NCI-H69 (cell line): ENCODE data around the gene ATP8B2.
"Not testable (repeated sequence)": the region's sequence is repeated elsewhere in the genome, so short reads cannot be mapped to it uniquely, and the experiment has no call there.

Source experiments
- DNase-seq: peaks from one replicate; lab custom pipeline; 2025; lab: John Stamatoyannopoulos, UW

Gene ATP8B2, protein sequence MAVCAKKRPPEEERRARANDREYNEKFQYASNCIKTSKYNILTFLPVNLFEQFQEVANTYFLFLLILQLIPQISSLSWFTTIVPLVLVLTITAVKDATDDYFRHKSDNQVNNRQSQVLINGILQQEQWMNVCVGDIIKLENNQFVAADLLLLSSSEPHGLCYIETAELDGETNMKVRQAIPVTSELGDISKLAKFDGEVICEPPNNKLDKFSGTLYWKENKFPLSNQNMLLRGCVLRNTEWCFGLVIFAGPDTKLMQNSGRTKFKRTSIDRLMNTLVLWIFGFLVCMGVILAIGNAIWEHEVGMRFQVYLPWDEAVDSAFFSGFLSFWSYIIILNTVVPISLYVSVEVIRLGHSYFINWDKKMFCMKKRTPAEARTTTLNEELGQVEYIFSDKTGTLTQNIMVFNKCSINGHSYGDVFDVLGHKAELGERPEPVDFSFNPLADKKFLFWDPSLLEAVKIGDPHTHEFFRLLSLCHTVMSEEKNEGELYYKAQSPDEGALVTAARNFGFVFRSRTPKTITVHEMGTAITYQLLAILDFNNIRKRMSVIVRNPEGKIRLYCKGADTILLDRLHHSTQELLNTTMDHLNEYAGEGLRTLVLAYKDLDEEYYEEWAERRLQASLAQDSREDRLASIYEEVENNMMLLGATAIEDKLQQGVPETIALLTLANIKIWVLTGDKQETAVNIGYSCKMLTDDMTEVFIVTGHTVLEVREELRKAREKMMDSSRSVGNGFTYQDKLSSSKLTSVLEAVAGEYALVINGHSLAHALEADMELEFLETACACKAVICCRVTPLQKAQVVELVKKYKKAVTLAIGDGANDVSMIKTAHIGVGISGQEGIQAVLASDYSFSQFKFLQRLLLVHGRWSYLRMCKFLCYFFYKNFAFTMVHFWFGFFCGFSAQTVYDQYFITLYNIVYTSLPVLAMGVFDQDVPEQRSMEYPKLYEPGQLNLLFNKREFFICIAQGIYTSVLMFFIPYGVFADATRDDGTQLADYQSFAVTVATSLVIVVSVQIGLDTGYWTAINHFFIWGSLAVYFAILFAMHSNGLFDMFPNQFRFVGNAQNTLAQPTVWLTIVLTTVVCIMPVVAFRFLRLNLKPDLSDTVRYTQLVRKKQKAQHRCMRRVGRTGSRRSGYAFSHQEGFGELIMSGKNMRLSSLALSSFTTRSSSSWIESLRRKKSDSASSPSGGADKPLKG

DNA sequence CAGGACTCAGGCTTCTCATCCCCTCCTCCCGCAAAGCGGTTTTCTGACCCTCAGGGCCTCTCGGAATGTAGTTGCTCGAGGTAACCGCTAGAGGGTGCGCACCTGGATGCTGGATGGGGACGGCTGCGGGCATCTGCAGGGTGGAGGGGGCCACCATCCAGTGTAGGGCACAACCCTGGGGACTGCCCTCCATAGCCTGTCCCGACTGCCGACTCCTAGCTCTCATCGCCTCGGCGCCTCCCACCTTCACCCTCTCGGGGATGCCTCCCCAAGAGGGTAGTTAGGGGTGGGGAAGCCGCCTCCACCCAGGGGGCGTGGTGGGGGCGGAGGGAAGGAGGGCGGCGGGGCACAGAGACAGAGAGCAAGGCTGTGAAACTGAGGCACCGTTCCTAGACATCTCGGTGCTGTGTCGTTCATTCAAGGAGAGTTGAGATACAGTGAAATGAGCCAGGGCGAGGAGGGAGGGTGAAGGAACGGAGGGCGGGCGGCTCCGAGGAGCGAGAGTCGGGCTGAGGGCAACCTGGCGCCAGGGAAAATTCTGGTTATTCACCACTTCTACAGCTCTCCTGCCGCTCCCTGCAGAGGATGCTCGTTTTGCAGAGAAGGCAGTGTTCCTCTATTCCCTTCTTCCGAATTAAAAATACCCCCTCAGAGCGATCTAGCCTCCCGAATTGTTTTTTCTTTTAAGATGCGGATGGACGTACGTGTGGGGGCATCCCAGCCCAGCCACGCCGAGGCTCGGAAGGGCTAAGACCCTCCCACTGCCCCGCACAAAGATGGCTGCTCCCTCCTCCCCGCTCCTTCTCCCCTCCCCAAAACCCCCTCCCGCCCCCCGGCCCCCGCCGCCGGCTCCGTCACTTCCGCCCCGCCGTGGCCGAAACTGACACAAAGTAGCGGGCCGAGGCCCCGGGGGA is at the start of gene ATP8B2:
TSS of gene ATP8B2 (plus strand) at position 857 of the 914 bp plus-strand sequence. CDS start 2,617 bp downstream, outside the sequence.
- peak; percentile 87 for DNase-seq

DNA sequence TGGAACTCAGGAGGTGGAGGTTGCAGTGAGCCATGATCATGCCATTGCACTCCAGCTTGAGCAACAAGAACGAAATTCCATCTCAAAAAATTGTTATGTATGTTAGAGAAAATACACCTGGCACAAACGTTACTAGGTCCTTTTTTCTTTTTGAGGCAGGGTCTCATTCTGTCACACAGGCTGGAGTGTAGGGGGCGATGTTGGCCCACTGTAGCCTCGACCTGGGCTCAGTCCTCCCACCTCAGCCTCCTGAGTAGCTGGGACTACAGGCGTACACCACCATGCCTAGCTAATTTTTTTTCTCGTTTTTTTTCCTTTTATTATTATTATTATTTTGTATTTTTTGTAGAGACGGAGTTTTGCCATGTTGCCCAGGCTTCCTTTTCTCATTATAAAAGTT is 48.5 kb upstream of the ATP8B2 start:
- DNase-seq = peak; percentile 33

GRCh38 chr1:154287591-154287990 is 37.7 kb upstream of the ATP8B2 start:
- not testable (repeated sequence) for DNase-seq

GRCh38 chr1:154288661-154289060 is 36.7 kb upstream of the ATP8B2 start:
- DNase-seq = no peak

DNA sequence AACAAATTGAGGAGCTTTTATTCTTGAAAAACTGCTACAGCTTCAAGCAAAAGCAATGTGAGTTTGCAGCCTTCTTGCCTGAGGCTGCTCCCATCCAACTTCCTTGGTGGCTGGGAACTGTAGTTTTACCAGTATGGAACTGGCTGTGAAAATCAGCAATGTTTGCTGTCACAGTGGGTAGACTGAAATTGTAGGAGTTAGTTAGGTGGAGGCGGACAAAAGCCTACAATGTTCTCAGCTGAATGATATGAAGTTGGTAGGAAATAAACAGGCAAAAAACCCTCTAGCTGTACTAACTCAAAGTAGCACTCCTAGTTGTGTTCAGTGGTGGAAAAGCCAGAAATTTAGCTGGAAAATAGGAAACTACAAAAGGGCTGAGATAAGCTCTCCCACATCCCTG is 34.4 kb upstream of the ATP8B2 start:
- DNase-seq = peak; percentile 13

DNA sequence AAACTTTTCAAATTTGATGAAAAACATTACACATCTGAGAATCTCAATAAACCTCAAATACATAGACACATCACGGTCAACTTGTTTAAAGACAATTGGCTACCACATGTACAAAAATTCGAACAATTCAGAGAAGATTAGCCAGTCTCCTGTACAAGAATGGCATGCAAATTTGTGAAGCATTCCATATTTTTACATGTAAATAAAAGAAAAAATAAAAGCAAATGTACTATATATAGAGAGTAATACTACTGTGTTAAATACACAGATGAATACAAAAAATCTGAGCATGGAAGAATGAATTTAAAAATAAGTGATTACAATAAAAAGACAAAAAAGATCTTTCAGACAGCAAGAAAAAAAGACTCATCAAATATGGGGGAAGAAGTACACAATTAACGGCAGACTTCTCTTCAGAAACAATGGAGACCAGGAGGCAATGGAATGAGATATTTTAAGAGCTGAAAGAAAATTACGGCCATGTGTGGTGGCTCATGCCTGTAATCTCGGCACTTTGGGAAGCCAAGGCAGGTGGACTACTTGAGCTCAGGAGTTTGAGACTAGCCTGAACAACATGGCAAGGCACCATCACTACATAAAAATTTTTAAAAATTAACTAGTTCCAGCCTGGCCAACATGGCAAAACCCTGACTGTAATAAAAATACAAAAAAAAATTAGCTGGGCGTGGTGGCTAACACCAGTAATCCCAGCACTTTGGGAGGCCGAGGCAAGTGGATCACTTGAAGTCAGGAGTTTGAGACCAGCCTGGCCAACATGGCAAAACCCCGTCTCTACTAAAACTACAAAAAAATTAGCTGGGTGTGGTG is 29.7 kb upstream of the ATP8B2 start:
- no peak for DNase-seq

- no peak for DNase-seq
Measured at GRCh38 chr1:154301582-154301981, 23.7 kb upstream of the ATP8B2 start.

GRCh38 chr1:154304664-154305337 is 20.5 kb upstream of the ATP8B2 start:
- no peak for DNase-seq

DNA sequence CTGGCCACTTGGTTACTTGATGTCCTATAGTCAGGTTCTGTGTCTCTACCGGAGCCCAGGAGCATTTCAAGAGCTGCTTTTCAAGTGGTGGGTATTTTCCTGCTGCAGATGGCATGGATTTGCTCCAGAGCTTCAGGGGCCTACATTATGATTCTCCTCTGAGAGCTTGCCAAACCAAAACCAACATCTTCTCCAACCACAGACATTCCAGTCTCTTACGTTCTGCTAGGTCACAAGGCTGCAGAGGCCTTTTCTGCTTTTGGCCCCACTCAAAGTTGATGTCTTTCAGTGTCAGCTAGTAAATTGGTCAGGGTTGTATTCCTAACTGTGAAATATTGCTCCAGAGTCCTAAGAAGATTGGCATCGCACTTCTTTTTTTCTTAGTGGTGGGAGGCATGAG is 19.2 kb upstream of the ATP8B2 start:
- DNase-seq = no peak

- not testable (repeated sequence) for DNase-seq
Measured at GRCh38 chr1:154307670-154308270, 17.6 kb upstream of the ATP8B2 start.

GRCh38 chr1:154309136-154309535 is 16.2 kb upstream of the ATP8B2 start:
- not testable (repeated sequence) for DNase-seq

GRCh38 chr1:154312229-154313065 is 12.9 kb upstream of the ATP8B2 start:
- DNase-seq = not testable (repeated sequence)

GRCh38 chr1:154313066-154313356 is 12.3 kb upstream of the ATP8B2 start:
- no peak for DNase-seq

GRCh38 chr1:154314226-154314625 is 11.1 kb upstream of the ATP8B2 start:
- DNase-seq = not testable (repeated sequence)

DNA sequence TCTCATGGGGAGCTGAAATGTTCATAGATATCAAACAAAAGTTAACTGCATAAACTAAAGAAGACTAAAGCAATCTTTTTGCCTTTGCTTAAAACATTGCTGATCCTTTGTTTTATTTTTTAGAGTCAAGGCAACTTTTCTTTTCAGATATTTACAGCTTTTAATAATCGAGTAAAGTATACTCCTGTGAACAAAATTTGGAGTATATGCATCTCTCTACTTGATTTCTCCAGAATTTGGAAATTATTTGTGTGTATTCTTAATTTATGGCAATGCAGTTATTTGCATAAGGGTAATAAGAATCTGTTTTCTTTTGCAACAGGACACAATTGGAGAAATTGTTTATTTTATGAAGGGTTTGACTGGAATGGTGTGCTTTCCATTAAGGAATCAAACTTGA is 8.6 kb upstream of the ATP8B2 start:
- no peak for DNase-seq

DNA sequence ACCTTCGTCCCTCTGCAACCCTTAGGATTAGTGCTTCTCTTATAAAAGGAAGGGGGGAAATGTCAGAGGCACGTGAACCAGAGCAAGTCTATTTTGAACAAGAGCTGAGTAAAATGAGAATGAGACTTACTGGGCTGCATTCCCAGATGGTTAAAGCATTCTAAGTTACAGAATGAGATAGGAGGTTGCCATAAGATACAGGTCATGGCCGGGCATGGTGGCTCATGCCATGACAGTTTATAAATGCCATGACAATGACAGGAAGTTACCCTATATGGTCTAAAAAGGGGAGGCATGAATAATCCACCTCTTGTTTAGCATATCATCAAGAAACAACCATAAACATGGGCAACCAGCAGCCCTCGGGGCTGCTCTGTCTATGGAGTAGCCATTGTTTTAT is 6.9 kb upstream of the ATP8B2 start:
- no peak for DNase-seq

DNA sequence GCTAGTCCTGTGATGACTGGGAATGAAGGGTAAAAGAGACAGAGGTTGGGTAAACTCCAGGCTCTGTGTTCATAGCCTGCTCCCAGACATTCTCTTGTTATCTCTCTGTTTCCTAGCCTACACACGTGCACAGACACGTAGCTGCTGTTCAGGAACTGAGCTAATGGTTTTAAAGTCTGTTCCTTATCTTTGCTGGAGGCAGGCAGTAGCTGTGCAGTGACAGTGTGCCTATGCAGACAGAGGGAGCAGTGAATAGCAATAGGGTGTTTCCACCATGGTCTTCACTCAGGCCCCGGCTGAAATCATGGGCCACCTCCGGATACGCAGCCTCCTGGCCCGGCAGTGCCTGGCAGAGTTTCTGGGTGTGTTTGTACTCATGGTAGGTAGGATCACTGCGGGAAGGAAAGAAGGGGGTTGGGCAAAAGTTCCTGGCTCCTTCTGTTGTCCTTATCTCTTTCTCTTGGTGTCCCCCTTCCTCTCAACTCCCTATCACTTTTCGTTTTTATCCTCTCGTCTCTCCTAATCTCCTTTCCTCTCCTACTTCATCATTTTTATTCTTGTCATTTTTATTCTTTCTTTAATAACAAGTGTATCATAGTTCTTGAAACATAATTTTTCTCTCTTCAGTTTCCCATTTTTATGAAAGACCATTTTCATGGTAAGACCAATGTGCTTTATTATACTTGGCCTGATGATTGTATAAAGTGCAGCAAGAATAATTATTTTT is 4.3 kb upstream of the ATP8B2 start, which contains the start of gene AQP10:
TSS of gene AQP10 (plus strand) at position 212 of the 727 bp plus-strand sequence. CDS start at position 275, 63 bp downstream.
- DNase-seq = no peak

- not testable (repeated sequence) for DNase-seq
Measured at GRCh38 chr1:154321609-154321934, 3.8 kb upstream of the ATP8B2 start.
